H9 (cell line): ENCODE data around the gene PIM2. TPM values are rescaled to one million over a fixed set of nuclear protein-coding genes. Genes with fewer than 3 reads are reported as not detected.
A peak's percentile ranks its signal among the peaks of the same experiment; 100 is the strongest.

Experiments used
- DNase-seq: peaks from one replicate; pipeline ENCODE4 v3.0.0-alpha.2; 2017
- H2AFZ ChIP-seq: one replicate; pipeline ENCODE4 v1.6.1; 2013; ENCODE audit warnings: mild to moderate bottlenecking, low read length, control low read depth, moderate library complexity
- H2AK5ac ChIP-seq: 2 replicates; pipeline ENCODE4 v1.6.1; 2013; ENCODE audit warnings: low read length, control low read depth, mixed read lengths; ENCODE audit not compliant: insufficient read length
- H2BK120ac ChIP-seq: one replicate; pipeline ENCODE4 v1.6.1; 2013; ENCODE audit warnings: low read depth, mild to moderate bottlenecking, low read length, control low read depth, inconsistent platforms; ENCODE audit not compliant: poor library complexity, severe bottlenecking
- H2BK12ac ChIP-seq: 2 replicates; pipeline ENCODE4 v1.6.1; 2013; ENCODE audit warnings: low read length, control low read depth, mixed read lengths, low read depth; ENCODE audit not compliant: insufficient read length
- H2BK15ac ChIP-seq: 2 replicates; pipeline ENCODE4 v1.6.1; 2013; ENCODE audit warnings: low read depth, low read length, control low read depth
- H2BK20ac ChIP-seq: one replicate; pipeline ENCODE4 v1.6.1; 2013; ENCODE audit warnings: low read depth, mild to moderate bottlenecking, low read length, control low read depth, inconsistent platforms; ENCODE audit not compliant: poor library complexity, severe bottlenecking
- H2BK5ac ChIP-seq: 2 replicates; pipeline ENCODE4 v1.6.1; 2013; ENCODE audit warnings: low read length, control low read depth, mixed read lengths; ENCODE audit not compliant: insufficient read length
- H3K14ac ChIP-seq: 2 replicates; pipeline ENCODE4 v1.6.1; 2013; ENCODE audit warnings: low read length, control low read depth; ENCODE audit not compliant: insufficient read depth
- H3K18ac ChIP-seq: 2 replicates; pipeline ENCODE4 v1.6.1; 2013; ENCODE audit warnings: low read depth, mild to moderate bottlenecking, mixed read lengths, low read length, control low read depth; ENCODE audit not compliant: insufficient read length
- H3K23ac ChIP-seq: 2 replicates; pipeline ENCODE4 v1.6.1; 2013; ENCODE audit warnings: low read length, control low read depth, mixed read lengths, low read depth; ENCODE audit not compliant: insufficient read length
- H3K23me2 ChIP-seq: 2 replicates; pipeline ENCODE4 v1.6.1; 2013; ENCODE audit warnings: low read depth, mild to moderate bottlenecking, mixed read lengths, low read length, control low read depth; ENCODE audit not compliant: insufficient read length, poor library complexity, severe bottlenecking
- H3K27ac ChIP-seq: 2 replicates; pipeline ENCODE4 v1.5.1; 2013; ENCODE audit warnings: low read length, control low read depth, mixed read lengths, low read depth; ENCODE audit not compliant: insufficient read length
- H3K27me3 ChIP-seq: 2 replicates; pipeline ENCODE4 v1.6.1; 2013; ENCODE audit warnings: low read length, control low read depth, inconsistent platforms; ENCODE audit not compliant: insufficient read depth
- H3K4ac ChIP-seq: 2 replicates; pipeline ENCODE4 v1.6.1; 2013; ENCODE audit warnings: low read depth, mild to moderate bottlenecking, control low read depth, inconsistent platforms, low read length, moderate library complexity
- H3K4me1 ChIP-seq: 2 replicates; pipeline ENCODE4 v1.6.1; 2013; ENCODE audit warnings: low read length, control low read depth, inconsistent platforms; ENCODE audit not compliant: insufficient read depth
- H3K4me2 ChIP-seq: 2 replicates; pipeline ENCODE4 v1.6.1; 2013; ENCODE audit warnings: low read length, control low read depth, mixed read lengths; ENCODE audit not compliant: insufficient read length, insufficient read depth
- H3K56ac ChIP-seq: 2 replicates; pipeline ENCODE4 v1.6.1; 2013; ENCODE audit warnings: low read depth, mild to moderate bottlenecking, mixed read lengths, low read length, control low read depth; ENCODE audit not compliant: insufficient read length
- H3K79me1 ChIP-seq: 2 replicates; pipeline ENCODE4 v1.6.1; 2013; ENCODE audit warnings: low read depth, mild to moderate bottlenecking, moderate library complexity, low read length, control low read depth, inconsistent platforms; ENCODE audit not compliant: insufficient read depth, poor library complexity, severe bottlenecking
- H3K79me2 ChIP-seq: 2 replicates; pipeline ENCODE4 v1.6.1; 2013; ENCODE audit warnings: low read length, control low read depth, inconsistent platforms; ENCODE audit not compliant: insufficient read depth
- H3K9ac ChIP-seq: 2 replicates; pipeline ENCODE4 v1.6.1; 2013; ENCODE audit warnings: low read length, control low read depth, mixed read lengths; ENCODE audit not compliant: insufficient read length; ENCODE audit errors: extremely low read depth
- H3K9me3 ChIP-seq: one replicate; pipeline ENCODE4 v1.6.1; 2013; ENCODE audit warnings: low read depth, low read length, inconsistent platforms; ENCODE audit not compliant: control insufficient read depth
- H3T11ph ChIP-seq: one replicate; pipeline ENCODE4 v1.6.1; 2013; ENCODE audit warnings: mild to moderate bottlenecking, low read length, control low read depth, inconsistent platforms
- H4K20me1 ChIP-seq: one replicate; pipeline ENCODE4 v1.6.1; 2013; ENCODE audit not compliant: control insufficient read depth, insufficient read length, insufficient read depth
- H4K5ac ChIP-seq: 2 replicates; pipeline ENCODE4 v1.6.1; 2013; ENCODE audit warnings: low read depth, mild to moderate bottlenecking, mixed read lengths, low read length, control low read depth; ENCODE audit not compliant: insufficient read length
- H4K8ac ChIP-seq: replicated peaks from 2 replicates; pipeline ENCODE4 v1.6.1; 2013; ENCODE audit warnings: low read length, control low read depth, mixed read lengths, low read depth; ENCODE audit not compliant: insufficient read length
- H4K91ac ChIP-seq: 2 replicates; pipeline ENCODE4 v1.6.1; 2013; ENCODE audit warnings: low read depth, mild to moderate bottlenecking, moderate library complexity, mixed read lengths, low read length, control low read depth; ENCODE audit not compliant: insufficient read length
- H3K27ac Mint-ChIP-seq, 3 experiments: 2 replicates in 2 of 3; 3 replicates in 1 of 3; pipeline ENCODE4 v1.8.0; 2020 to 2021; ENCODE audit warnings: mixed read lengths in 3 of 3, mild to moderate bottlenecking in 1 of 3, moderate library complexity in 1 of 3
- H3K27me3 Mint-ChIP-seq: 2 replicates; pipeline ENCODE4 v1.8.0; 2021; ENCODE audit warnings: low read depth, mild to moderate bottlenecking, moderate library complexity, mixed read lengths
- H3K36me3 Mint-ChIP-seq, 3 experiments: 2 replicates in 2 of 3; 3 replicates in 1 of 3; pipeline ENCODE4 v1.8.0; 2020 to 2021; ENCODE audit warnings: low read depth in 3 of 3, mixed read lengths in 3 of 3; ENCODE audit not compliant: insufficient read depth in 1 of 3
- H3K4me1 Mint-ChIP-seq, 2 experiments: 2 replicates each; pipeline ENCODE4 v1.8.0; 2020; ENCODE audit warnings: mixed read lengths in 2 of 2
- H3K4me3 Mint-ChIP-seq, 2 experiments: 2 replicates in 1 of 2; 3 replicates in 1 of 2; pipeline ENCODE4 v1.8.0; 2020 to 2021; ENCODE audit warnings: mild to moderate bottlenecking in 2 of 2, mixed read lengths in 2 of 2, moderate library complexity in 1 of 2
- H3K9me3 Mint-ChIP-seq, 2 experiments: 2 replicates in 1 of 2; 3 replicates in 1 of 2; pipeline ENCODE4 v1.8.0; 2020; ENCODE audit warnings: mild to moderate bottlenecking in 2 of 2, mixed read lengths in 2 of 2, moderate library complexity in 1 of 2
- CTCF ChIP-seq: fragments of 200-600 bp; sonication (generic); conservative IDR thresholded peaks from 3 replicates; pipeline ENCODE4 v1.8.0; 2021; ENCODE audit warnings: antibody characterized with exemption, mild to moderate bottlenecking
- WGBS: extraction: QIAGEN DNeasy Blood & Tissue Kit; methylation state at CpG from one replicate; pipeline ENCODE4 v1.1.7; 2013; ENCODE audit warnings: missing lambda C conversion rate, low lambda C conversion rate, mixed read lengths; ENCODE audit not compliant: insufficient read length; ENCODE audit errors: extremely low coverage; 5-methylcytosine and 5-hydroxymethylcytosine counted together
- total RNA-seq: library from RNA; stranded (reverse); gene quantifications from 2 replicates; pipeline ENCODE4 v1.2.1, GENCODE V29; 2021

The PIM2 gene
- total RNA-seq, 1 experiment from 2014 or later, result 163 TPM

DNA sequence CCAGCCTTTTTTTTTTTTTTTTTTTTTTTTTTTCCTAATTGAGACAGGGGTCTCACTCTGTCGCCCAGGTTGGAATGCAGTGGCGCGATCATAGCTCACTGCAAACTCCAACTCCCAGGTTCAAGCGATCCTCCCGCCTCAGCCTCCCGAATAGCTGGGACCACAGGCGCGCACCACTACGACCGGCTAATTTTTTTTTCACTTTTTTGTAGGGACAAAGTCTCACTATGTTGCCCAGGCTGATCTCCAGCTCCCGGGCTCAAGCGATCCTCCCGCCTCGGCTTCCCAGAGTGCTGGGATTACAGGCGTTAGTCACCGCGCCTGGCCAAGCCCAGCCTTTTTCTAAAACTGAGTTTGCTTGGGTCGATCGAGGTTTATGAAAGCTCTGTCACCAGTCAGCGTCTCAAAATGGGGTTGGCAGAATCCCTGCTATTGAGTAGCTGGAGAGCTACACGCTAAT lies 39.8 kb upstream of the PIM2 start:
- Histone ChIP-seq H3K79me1 (peaks cover 16% of the 10 kb centered on the region), H2AFZ (no peak overlapping the region), H3K56ac (no peak overlapping the region), H3K27me3 (no peaks in the 10 kb centered on the region), H3K9me3 (no peaks in the 10 kb centered on the region), H2BK5ac (no peak overlapping the region), H3K27ac (no peak overlapping the region), H4K8ac (no peak overlapping the region), H2BK12ac (peak overlapping the region; percentile 22), H2BK15ac (no peak overlapping the region), H4K20me1 (peaks cover 3% of the 10 kb centered on the region), H4K91ac (no peak overlapping the region), H4K5ac (no peak overlapping the region), H3T11ph (no peak overlapping the region), H3K4ac (no peak overlapping the region), H3K23me2 (peaks cover 6% of the 10 kb centered on the region), H3K9ac (peak overlapping the region; percentile 87), H2AK5ac (no peak overlapping the region), H3K79me2 (peaks cover 18% of the 10 kb centered on the region; the same call in 1 of the 2 replicates), H3K14ac (0 out of 2 replicates have a peak overlapping the region, but pooled peaks have one; percentile 47), H2BK20ac (no peak overlapping the region), H3K4me2 (peak overlapping the region; percentile 86), H2BK120ac (no peak overlapping the region), H3K18ac (no peak overlapping the region), H3K4me1 (peaks cover 2% of the 10 kb centered on the region; the same call in 1 of the 2 replicates), H3K23ac (no peak overlapping the region)
- H3K27ac Mint-ChIP-seq, result peak overlapping the region; percentile 59 to 95 (median 93); a peak in 4 of 7 replicates
- peaks cover 17 to 47% (median 29%) of the 10 kb centered on the region in 3 experiments for H3K36me3 Mint-ChIP-seq
- H3K27me3 Mint-ChIP-seq, result peaks cover 1% of the 10 kb centered on the region
- peaks cover 73 to 75% of the 10 kb centered on the region in 2 experiments for H3K9me3 Mint-ChIP-seq
- peaks cover 0 to 16% of the 10 kb centered on the region in 2 experiments; a peak in 2 of 4 replicates for H3K4me1 Mint-ChIP-seq
- TF ChIP-seq CTCF, result no peak
- DNase-seq, result no peak
- H3K4me3 Mint-ChIP-seq, result peak overlapping the region; percentile 97 to 99
- WGBS, result no CpG with 5 or more reads among the region's 21 CpGs
